GM20000 (cell line): ENCODE data around the gene TTLL12.

ENCODE experiments used
- DNase-seq: peaks from one replicate; pipeline ENCODE4 v3.0.0; 2012; ENCODE audit warnings: low spot score
- TF ChIP-seq, protein P1 (sequence below): IDR thresholded peaks from 2 replicates; pipeline ENCODE4 v1.5.1; 2012; ENCODE audit warnings: mild to moderate bottlenecking, control low read depth; ENCODE audit errors: extremely low read depth, missing control alignments

TTLL12 gene

DNA sequence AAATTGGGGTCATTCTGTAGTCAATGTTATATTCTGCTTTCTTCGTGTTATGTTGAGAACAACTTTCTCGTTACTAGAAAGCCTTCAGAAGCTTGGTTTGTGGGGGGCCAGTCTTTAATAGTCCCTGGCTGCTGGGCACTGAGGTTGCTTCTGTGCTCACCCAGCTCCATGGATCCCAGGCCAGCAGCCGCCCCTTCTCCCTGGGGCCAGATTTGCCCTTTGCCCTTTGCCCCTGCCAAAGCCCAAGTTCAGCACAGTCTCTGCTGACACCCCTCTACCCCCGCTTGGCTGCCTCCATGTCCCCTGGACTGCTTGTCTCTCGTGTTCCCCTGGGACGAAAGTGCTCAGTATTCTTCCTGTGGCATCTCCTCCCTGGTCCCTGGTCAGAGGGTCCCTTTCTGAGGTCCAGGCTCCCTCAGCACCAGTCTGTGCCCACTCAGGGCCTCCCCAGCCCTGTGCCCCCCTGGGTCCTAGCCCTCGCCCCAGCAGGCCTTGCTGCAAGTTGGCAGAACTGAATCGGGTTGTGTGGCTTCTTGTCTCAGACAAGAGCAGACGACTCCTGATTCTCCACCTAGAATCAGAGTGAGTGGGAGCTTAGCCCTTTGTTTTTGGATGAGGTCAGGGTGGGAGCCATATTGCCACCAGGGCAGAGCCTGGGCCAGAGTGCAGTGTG is 28.9 kb downstream of the TTLL12 start:
- TF ChIP-seq, protein P1, sequence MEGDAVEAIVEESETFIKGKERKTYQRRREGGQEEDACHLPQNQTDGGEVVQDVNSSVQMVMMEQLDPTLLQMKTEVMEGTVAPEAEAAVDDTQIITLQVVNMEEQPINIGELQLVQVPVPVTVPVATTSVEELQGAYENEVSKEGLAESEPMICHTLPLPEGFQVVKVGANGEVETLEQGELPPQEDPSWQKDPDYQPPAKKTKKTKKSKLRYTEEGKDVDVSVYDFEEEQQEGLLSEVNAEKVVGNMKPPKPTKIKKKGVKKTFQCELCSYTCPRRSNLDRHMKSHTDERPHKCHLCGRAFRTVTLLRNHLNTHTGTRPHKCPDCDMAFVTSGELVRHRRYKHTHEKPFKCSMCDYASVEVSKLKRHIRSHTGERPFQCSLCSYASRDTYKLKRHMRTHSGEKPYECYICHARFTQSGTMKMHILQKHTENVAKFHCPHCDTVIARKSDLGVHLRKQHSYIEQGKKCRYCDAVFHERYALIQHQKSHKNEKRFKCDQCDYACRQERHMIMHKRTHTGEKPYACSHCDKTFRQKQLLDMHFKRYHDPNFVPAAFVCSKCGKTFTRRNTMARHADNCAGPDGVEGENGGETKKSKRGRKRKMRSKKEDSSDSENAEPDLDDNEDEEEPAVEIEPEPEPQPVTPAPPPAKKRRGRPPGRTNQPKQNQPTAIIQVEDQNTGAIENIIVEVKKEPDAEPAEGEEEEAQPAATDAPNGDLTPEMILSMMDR, result no peak
- DNase-seq, result no peak

DNA sequence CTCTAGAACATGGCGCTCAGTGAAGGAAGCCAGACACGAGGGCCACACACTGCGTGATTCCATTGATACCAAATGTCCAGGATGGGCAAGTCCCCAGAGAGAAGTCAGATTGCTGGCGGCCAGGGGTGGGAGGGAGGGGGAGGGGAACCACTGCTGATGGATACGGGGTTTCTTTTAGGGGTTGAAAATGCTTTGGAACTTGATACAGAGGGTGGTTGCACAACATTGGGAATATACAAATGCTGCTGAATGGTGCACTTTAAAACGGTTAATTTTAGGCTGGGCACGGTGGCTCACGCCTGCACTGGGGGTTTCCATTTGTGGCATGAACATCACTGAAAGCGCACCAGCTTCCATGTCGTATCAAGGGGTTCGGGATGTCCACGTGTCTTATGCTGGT is 30.5 kb downstream of the TTLL12 start:
- no peak for DNase-seq
- TF ChIP-seq, protein P1, result no peak

DNA sequence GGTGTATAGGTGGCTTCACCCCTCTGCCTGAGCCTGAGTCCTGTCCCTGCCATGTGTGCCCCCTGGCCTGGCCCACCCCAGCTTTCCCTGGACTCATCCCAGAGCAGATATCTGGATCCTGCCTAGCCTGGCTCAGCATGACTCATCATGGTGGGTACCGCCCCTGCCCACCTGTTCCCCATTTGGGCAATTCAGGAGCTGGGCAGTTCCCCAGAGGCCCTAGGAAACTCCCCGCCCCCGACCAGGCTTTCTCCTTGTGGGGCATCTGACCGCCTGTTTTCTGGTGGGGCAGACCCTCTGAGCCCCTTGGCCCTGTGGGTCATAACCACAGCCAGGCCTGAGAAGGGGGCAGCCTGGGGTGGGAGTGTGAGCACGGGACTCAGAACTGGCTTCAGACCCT is 31.1 kb downstream of the TTLL12 start:
- no peak for DNase-seq
- TF ChIP-seq, protein P1, result no peak

DNA sequence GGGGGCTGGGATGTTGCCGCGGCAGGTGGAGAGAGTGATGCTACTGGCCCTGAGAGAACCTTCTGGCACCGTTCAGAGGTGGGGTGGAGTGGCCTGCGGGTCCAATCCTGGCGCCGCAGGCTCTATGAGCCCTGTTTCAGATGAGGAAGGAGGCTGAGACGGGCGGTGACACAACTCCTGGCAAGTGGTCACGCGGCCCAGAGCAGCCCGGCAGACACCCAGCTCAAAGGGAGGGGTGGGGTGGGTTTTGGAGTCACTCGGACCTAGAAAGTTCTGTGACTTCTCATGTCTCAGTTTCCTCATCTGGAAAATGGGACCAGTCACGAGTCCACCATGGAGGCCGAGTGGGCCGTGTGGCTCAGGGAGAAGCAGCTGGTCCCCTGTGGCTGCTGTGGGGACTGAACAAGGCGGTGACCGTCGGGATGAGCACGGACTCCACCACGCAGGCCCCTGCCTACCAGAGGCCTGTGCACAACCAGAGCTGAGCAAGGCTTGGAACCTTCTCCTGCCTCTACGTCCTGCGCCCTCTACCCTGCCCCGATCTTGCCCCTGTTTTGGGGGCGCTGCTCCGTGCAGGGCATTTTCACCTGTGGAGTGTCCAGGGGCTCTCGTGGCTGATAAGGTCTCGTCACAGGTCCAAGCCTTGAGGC is 31.9 kb downstream of the TTLL12 start:
- TF ChIP-seq, protein P1, result no peak
- DNase-seq, result no peak

DNA sequence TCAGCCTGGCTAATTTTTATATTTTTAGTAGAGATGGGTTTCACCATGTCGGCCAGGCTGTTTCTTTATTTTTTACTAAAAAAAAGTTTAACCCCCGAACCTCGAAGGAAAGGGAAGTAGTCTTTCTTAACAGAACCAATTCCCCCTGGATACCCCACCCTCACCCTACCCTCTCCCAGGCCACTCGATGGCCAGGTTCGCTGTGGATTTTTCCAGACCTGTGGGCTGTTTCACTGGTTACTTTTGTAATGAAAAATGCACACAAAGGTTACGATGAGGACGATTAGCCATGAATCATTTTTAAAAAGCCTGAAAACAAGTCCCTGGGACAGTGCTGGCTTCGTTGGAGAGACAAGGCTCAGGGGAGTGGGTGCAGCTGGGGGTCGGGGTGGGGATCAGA is 33.0 kb downstream of the TTLL12 start:
- TF ChIP-seq, protein P1, result no peak
- DNase-seq, result no peak

DNA sequence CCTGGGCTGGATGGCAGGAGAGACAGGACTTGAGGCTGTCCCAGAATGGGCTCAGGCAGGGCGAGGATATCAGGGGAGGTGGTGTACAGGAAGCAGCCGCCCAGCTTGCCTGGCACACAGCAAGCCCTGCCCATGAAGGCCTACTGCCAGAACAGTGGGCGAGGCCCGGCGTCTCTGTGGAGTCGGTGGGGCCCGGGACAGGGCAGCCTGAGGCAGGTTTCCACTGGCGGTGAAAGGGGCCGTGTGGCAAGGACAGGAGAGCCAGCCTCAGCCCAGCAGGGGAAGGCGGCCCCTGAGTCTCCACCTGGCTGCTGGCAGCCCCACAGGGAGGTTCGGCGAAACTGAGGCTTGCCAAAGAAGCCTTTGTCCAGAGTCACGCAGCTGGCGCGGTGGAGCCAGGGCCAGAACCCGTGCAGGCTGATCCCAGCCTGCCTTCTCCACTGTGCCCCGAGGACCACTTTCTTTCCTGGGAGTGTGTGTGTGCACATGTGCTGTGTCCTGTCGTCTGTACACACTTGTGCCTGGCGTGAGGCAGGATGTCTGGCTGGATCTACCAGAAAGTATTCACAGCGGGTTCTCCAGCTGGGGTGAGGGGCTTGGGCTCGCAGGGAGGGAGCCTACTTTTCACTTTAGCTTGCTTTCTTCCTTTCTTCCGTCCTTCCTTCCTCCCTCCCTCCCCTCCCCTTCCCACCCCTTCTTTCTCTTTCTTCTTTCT is 34.4 kb downstream of the TTLL12 start:
- TF ChIP-seq, protein P1, result no peak
- DNase-seq, result peak; percentile 60

DNA sequence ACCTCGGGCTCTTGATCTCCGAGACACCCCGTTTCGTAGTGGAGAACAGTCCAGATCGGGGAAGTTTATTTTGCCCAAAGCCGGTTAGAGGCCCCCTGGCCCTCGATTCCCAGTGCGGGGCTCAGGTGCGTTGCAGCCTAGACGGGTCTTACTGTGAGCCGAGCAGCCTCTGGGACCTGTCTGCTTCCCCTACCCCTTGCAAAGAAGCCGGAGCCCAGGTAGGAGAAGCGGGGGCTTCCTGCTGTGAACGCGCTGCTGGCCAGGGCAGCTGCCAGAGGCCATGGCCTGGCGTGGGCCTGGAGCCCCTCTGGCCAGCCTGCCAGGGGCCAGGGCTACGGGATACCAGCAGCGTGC is 35.0 kb downstream of the TTLL12 start:
- TF ChIP-seq, protein P1, result no peak
- peak; percentile 58 for DNase-seq
